Measurements from ENCODE around the gene ARHGEF17.

DNA sequence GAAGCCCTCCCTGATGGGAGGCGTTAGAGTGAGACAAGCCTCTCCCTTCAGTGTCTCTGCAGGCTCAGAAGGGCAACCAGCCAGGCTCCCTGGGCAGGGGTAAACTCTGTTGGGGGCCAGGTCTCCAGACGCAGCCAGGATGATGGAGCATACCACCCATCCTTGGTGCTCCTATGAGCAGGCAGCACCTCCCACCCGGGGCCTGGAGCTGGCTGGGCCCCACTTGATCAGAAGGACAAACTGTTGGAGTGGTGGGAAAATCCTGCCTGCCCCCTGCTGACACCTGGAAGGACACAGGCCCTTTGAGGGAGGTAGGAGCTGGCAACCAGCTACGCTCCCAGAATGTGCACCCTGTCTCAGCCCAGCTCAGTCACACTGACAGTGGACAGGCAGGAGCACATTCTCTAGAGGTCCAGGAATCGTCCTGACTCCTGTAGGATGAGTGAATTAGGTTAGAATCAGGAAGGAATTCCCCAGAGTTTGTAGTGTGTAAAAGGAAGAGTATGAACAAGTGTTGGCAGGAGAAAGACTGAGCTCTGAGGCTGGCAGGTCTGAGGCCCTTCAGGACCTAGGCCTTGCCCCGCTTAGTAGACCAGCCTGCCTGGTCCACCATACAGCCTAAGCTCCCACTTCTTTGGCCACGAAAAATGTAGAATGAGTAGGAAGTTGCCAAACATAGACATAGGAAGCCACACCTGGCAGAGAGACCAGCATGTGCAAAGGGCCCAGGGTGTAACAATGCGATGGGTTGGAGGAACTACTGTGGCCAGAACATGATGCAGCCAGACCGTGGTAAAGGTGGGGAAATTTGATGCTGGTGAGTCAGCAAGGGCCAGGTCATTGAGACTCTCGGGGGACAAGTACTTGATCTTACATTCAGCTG, 19.1 kb downstream of the ARHGEF17 start:
- TF ChIP-seq, protein P1, sequence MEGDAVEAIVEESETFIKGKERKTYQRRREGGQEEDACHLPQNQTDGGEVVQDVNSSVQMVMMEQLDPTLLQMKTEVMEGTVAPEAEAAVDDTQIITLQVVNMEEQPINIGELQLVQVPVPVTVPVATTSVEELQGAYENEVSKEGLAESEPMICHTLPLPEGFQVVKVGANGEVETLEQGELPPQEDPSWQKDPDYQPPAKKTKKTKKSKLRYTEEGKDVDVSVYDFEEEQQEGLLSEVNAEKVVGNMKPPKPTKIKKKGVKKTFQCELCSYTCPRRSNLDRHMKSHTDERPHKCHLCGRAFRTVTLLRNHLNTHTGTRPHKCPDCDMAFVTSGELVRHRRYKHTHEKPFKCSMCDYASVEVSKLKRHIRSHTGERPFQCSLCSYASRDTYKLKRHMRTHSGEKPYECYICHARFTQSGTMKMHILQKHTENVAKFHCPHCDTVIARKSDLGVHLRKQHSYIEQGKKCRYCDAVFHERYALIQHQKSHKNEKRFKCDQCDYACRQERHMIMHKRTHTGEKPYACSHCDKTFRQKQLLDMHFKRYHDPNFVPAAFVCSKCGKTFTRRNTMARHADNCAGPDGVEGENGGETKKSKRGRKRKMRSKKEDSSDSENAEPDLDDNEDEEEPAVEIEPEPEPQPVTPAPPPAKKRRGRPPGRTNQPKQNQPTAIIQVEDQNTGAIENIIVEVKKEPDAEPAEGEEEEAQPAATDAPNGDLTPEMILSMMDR (IDR thresholded peaks at IDR 0.05): no peak
- TF ChIP-seq EZH2phosphoT487 (IDR thresholded peaks at IDR 0.05): no peak

Data from neural progenitor cell (in vitro differentiated cells).